HG02763 (cell line): Measurements from ENCODE around the gene CFD.
"Not testable (repeated sequence)": the region's sequence is repeated elsewhere in the genome, so short reads cannot be mapped to it uniquely, and the experiment has no call there.

Source experiments
- ATAC-seq: cut with Tn5 transposase; IDR thresholded peaks from one replicate; pipeline ENCODE4 v1.9.1; 2021; ENCODE audit warnings: mild to moderate bottlenecking, moderate library complexity; ENCODE audit not compliant: unreplicated experiment

Gene CFD

DNA sequence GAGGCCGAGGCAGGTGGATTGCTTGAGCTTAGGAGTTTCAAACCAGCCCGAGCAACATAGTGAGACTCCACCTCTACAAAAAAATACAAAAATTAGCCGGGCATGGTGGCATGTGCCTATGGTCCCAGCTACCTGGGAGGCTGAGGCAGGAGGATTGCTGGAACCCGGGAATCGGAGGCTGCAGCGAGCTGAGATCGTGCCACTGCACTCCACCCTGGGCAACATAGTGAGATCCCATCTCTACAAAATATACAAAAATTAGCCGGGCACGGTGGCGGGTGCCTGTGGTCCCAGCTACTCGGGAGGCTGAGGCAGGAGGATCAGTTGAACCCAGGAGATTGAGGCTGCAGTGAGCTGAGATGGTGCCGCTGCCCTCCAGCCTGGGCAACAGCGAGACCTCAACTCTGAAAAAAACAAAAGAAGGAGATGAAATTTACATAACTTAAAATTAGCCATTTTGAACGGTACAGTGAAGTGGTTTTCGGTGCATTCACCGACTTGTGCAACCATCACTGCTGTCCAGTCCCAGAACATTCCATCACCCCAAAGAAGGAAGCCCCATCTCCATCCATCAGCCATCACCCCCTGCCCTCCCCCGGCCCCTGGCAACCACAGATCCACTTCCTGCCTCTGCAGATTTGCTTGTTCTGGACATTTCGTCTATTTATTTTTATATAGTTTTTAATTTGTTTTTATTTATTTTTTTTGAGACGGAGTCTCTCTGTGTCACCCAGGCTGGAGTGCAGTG lies 33.4 kb upstream of the CFD start:
- no peak for ATAC-seq

DNA sequence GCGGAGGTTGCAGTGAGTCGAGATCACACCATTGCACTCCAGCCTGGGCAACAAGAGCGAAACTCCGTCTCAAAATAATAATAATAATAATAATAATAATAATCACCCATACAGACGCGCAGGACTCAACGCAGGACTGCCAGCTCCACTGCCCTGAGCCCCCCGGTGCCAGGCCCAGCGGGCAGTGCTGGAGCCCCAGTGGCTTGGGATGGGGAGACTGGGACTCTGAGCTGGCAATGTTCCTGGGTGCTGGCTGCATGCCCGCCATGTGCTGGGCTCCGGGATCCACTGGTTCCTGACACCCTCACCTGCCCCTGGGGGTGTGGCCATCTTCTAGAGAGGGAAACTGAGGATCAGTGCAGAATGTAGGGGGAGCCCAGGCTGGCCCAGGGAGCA lies 32.2 kb upstream of the CFD start:
- no peak for ATAC-seq

DNA sequence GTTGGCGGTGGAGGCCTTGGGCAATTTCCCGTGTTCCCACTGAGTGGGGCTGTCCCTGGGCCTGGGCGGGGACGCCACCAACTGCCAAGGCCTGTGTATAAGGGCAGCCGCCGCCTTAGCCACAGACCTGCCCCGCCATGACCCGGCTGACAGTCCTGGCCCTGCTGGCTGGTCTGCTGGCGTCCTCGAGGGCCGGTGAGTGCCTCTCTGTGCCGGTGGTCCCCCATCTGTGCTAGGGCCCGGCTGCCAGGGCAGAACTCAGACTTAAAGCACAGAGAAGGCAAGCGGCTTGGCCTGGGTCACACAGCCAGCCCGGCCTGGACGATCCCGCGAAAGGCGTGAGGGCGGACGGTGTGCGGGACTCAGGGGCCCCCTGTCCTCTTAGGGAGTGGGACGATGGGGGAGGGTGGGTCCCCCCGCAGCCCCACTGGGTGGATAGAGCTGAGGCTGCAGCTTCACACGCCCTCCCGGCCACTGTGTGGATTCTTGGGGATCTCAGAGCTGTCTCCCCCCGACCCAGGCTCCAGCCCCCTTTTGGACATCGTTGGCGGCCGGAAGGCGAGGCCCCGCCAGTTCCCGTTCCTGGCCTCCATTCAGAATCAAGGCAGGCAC lies 31.6 kb upstream of the CFD start, which contains the start of gene AZU1:
Gene AZU1, plus strand, starts transcription at position 128 of the 612 bp plus-strand sequence. Its CDS starts 10 bp downstream, at position 138.
- no peak for ATAC-seq

DNA sequence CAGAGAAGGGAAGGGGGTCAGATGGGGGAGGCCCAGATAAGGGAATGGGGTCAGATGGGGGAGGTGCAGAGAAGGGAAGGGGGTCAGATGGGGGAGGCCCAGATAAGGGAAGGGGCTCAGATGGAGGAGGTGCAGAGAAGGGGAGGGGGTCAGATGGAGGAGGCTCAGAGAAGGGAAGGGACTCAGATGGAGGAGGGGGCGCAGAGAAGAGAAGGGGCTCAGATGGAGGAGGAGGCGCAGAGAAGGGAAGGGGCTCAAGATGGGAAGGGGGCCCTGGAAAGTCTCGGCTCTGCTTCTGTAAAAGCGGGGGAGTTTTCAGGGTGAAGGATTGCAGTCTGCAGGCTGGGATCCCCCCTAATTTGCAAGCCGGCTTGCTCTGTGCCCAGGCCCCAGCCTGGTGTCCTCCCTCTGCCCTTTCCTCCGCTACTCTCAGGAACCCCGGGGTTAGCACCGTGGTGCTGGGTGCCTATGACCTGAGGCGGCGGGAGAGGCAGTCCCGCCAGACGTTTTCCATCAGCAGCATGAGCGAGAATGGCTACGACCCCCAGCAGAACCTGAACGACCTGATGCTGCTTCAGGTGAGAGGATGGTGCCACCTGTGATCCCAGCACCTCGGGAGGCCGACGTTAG lies 30.2 kb upstream of the CFD start:
- ATAC-seq, result no peak

DNA sequence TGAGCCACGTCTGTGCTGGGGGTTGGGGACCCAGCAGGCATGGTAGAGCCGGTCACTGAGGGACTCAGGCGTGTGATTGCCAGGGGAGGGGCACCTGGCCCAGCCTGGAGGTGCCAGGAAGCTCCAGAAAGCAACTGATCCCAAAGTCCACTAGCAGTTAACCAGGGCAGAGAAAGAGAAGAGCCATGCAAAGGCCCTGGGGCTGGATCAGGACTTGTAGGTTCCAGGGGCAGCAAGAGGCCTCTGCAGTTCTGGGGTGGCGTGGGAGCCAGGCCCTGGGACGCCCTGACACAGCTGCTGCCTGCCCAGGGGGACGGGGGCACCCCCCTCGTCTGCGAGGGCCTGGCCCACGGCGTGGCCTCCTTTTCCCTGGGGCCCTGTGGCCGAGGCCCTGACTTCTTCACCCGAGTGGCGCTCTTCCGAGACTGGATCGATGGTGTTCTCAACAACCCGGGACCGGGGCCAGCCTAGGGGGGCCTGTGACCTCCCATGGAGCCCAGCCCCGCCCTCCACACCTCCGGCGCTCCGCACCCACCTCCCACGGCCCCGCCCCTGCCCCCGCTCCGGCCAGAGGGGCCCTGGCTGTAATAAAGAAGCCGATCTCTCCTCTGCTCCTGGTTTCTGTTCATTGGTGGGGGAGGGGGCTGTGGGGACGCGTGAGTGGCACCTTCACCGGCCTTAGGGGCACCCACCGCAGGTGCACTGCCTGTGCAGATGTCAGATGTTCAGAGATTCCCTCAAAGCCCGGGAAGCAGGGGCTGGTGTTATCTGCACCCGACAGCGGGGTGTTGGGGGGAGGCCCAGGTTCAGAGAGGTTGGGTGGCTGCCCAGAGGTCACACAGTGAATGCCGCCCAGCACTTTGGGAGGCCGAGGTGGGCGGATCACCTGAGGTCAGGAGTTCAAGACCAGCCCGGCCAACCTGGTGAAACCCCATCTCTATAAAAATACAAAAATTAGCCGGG lies 27.8 kb upstream of the CFD start:
- ATAC-seq, result no peak

DNA sequence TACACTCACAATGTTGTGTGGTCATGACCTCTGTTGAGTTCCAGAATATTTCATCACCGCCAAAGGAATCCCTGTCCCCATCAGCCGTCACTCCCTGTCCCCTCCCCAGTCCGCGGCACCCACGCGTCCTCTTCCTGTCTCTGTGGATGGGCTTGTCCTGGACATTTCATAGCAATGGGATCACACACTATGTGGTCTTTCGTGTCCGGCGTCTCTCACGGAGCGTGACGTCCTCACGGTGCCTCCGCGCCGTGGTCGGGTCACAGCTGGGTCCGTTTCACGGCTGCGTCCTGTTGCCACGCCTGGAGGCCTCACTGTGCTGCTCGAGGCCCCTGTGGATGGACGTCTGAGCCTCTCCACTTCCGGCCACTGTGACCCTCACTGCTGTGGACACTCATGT lies 25.2 kb upstream of the CFD start:
- ATAC-seq, result no peak

DNA sequence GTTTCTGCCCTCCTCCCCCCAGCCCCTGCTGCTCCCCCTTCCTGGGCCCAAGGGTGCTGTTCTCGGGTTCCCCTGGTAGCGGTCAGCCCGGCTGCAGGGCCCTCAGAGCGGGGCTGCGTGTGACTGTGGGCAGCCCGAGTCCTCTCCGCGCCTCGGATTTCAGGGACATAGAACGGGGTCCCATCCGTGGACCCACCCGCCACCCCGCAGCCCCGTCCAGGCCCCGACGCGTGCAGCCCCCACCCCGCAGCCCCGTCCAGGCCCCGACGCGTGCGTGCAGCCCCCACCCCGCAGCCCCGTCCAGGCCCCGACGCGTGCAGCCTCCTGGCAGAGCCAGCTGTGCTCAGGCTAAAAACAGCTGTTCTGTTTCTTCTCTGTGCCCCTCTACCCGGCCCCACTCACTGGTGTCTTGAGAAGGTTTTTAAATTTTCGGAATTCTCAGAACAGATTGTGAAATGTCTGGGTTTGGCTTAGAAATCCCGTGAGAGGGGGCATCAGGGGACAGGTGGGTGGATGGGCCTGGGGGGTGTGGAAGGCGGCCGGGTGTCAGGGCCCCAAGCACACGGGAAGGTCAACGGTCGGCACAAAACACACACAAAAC lies 24.2 kb upstream of the CFD start:
- no peak for ATAC-seq

DNA sequence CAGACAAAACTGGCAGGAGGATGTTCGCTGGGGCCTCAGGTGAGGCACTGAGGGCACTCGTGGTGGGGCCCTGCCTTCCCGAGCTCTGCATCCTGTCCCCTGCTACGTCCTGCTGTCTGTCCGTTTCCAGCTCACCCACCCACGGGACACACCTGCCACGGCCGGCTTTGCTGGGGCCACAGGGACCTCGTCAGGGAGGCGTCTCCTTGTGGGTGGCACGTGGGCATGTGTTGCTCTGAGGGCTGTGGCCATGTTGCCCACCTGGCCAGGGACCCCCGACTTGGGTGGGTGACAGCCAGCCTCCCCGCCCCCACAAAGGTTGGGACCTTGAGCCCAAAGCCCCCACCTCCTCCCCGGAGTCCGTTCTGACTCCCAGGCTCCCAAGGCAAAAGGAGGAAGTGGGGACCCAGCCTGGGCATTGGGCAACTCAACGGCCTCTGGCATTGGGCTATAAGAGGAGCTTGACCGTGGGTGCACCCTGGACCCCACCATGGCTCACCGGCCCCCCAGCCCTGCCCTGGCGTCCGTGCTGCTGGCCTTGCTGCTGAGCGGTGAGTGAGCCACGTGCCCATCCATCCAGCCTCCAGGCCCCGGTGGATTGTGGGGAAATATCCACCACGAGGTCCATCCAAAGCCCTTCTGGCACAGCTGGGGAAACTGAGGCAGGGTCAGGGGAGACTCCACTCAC lies 18.8 kb upstream of the CFD start, which contains the start of gene PRTN3:
Gene PRTN3, plus strand, starts transcription at position 481 of the 688 bp plus-strand sequence. Its CDS starts 10 bp downstream, at position 491.
- no peak for ATAC-seq

DNA sequence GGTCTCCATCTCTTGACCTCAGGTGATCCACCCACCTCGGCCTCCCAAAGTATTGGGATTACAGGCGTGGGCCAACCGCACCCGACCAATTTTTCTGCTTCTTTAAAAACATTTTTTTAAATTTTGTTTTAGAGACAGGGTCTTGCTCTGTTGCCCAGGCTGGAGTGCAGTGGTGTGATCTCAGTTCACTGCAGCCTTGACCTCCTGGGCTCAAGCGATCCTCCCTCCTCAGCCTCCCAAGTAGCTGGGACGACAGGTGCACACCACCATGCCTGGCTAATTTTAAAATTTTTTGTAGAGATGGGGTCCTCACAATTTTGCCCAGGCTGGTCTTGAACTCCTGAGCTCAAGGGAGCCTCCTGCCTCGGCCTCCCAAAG lies 16.7 kb upstream of the CFD start:
- ATAC-seq, result not testable (repeated sequence)

DNA sequence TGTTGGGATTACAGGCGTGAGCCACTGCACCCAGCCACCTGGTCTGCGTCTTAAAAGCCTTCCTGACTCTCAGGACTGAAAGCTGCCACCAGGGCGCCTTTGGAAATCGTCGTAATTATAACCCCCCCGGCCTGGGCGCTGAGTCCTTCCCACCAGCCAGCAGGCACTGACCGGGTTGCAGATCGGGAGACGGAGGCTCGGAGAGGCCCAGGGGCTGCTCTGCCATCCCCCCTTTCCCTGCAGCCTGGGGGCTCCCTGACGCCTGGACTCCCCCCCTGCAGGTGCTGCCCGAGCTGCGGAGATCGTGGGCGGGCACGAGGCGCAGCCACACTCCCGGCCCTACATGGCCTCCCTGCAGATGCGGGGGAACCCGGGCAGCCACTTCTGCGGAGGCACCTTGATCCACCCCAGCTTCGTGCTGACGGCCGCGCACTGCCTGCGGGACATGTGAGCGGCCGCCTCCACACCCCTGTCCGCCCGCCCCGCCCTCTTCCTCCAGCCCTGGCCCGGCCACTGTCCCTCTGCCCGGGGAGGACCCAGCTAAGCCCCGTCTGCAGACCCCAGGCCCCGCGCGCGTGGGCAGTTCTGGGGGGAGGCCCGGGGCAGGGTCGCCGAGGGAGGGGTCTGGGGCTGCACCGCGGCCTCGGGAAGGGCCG lies 16.2 kb upstream of the CFD start:
- no peak for ATAC-seq

DNA sequence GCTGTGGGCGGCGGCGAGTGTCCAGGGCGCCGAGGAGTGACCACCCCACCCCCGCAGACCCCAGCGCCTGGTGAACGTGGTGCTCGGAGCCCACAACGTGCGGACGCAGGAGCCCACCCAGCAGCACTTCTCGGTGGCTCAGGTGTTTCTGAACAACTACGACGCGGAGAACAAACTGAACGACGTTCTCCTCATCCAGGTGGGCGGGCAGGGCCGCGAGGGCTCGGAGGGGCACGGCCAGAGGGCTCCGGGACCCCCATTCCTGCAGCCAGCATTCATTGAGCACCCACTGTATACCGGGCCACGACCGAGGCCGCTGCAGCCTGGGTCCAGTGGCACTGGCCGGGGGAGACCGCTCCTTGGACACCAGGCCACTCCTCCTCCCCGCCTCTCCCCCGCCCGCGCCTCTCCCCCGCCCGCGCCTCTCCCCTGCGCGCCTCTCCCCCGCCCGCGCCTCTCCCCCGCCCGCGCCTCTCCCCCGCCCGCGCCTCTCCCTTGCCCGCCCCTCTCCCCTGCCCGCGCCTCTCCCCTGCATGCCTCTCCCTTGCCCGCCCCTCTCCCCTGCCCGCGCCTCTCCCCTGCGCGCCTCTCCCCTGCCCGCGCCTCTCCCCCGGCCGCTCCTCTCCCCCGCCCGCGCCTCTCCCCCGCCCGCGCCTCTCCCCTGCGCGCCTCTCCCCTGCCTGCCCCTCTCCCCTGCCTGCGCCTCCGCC lies 15.5 kb upstream of the CFD start:
- ATAC-seq, result no peak

DNA sequence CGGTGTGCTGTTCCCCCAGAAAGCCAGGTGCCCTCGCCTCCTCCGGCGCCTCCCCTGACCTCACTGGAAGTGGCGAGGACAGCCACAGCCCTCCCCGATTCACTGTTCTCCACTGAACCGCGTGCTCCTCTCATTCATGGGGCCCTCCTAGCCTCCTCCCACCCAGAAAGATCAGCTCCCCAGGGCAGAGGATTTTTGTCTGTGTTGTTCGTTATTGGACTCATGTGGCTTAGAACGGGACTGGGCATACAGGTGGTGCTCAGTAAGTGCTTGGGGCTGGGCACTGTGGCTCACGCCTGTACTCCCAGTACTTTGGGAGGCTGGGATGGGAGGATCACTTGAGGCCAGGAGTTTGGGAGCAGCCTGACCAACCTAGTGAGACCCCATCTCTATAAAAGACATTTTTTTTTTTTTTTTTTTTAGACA lies 14.9 kb upstream of the CFD start:
- ATAC-seq, result no peak

DNA sequence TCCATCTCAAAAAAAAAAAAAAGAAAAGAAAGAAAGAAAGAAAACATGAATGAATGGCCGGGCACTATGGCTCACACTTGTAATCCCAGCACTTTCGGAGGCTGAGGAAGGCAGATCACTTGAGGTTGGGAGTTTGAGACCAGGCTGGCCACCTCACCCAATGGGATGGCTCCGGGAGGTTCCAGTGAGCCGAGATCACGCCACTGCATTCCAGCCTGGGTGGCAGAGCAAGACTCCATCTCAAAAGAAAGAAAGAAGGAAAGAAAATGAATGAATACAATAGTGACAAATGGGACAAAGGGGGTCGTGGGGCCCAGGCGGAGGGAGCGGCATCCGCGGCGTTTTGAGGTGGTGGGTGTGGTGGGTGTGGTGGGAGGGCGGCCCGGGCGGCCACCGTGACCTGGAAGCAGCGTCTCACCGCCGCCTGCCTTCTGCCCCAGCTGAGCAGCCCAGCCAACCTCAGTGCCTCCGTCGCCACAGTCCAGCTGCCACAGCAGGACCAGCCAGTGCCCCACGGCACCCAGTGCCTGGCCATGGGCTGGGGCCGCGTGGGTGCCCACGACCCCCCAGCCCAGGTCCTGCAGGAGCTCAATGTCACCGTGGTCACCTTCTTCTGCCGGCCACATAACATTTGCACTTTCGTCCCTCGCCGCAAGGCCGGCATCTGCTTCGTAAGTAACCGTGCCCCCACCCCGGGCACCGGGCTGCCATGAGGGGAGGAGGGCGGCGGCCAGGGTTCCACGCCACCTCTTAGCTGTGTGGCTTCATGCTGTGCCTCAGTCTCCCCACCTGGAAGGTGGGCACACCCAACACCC lies 13.6 kb upstream of the CFD start:
- ATAC-seq, result no peak

DNA sequence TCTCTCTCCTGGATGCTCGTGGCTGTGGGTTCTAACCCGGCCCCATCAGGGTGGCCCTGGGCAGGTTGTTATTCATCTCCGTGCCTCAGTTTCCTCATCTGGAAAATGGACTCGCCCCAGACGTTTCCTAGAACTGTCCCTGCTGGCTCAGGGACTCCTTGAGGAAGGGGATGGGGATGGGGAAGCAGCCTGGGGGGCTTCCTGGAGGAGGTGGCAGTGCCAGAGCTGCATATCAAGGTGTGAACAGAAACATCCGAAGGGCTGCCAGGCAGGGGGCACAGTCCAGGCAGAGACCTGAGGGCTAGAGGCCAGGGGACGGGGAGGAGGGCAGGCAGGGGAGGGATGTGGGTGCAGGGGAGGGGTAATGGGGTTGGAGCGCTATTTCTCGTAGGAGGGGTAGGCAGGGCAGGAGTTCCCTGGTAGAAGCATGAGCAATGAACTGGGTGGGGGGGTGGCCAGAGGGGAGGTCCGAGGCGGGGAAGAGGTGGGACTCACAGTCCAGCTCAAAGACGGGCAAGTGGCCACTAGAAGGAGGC lies 11.0 kb upstream of the CFD start:
- no peak for ATAC-seq

DNA sequence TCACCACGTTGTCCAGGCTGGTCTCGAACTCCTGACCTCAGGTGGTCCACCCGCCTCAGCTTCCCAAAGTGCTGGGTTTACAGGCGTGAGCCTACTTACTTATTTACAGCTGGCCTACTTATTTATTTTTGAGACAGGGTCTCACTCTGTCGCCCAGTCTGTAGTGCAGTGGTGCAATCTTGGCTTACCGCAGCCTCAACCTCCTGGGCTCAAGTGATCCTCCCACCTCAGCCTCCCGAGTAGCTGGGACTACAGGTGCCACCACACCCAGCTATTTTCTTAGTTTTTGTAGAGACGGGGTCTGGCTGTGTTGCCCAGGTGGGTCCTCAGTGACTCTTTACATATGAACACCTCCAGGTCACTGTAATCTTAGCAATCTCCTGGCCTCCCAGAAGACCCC lies 10.3 kb upstream of the CFD start:
- not testable (repeated sequence) for ATAC-seq

DNA sequence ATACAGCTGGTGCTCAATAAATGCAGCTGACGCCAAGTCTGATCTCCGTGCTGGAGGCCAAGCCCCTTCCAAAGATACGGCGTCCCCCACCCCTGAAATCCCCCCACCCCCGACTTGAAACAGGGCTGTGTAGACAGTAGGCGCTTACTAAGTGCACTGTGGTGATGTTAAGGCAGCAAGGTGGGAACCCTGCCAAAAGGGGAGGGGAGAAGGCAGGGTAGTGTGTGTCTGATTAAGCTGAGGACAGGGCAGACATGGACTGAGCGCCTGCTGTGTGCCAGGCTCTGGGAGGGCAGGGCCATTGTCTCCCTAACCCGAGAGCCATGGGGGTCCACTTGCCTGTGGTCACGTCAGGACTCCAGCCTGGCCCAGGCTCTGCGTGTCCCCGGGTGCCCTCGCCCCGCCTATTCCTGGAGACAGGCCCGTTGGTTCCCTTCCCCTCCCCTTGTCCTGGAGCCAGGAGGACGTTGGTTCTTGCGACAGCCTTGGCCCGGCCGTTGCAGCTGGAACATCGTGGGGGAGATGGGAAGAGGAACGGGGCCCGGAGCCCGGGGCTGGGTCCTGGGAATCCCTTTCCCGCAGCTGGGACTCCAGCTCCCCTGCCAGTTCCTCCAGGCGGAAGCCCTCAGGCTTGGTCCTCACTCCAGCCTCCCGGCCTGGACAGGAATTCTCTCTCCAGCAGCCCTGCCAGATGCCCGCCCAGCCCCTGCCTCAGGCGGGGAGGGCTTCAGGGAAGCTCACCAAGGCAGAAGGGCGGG lies 9.1 kb upstream of the CFD start:
- ATAC-seq, result no peak

DNA sequence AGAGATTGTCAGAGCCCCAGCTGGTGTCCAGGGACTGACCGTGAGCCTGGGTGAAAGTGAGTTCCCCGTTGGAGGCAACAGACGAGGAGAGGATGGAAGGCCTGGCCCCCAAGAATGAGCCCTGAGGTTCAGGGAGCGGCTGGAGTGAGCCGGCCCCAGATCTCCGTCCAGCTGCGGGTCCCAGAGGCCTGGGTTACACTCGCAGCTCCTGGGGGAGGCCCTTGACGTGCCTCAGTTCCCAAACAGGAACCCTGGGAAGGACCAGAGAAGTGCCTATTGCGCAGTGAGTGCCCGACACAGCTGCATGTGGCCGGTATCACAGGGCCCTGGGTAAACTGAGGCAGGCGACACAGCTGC lies 8.5 kb upstream of the CFD start:
- no peak for ATAC-seq
